Mucosa of rectum (tissue), 2 donors: ENCODE results near the gene TMEM106B.

ENCODE experiments used
- H3K27ac ChIP-seq, 2 donors: one replicate each; pipeline ENCODE4 v1.7.0; 2013; ENCODE audit warnings: inconsistent platforms in 2 of 2, low read depth in 2 of 2, low read length in 2 of 2
- H3K27me3 ChIP-seq, 2 donors: one replicate each; pipeline ENCODE4 v1.7.0; 2013; ENCODE audit warnings: low read length in 2 of 2; ENCODE audit not compliant: control insufficient read depth in 2 of 2, insufficient read depth in 2 of 2
- H3K36me3 ChIP-seq, 2 donors: one replicate each; pipeline ENCODE4 v1.7.0; 2013; ENCODE audit warnings: low read length in 2 of 2; ENCODE audit not compliant: control insufficient read depth in 2 of 2, insufficient read depth in 2 of 2
- H3K4me1 ChIP-seq, 2 donors: one replicate each; pipeline ENCODE4 v1.7.0; 2013; ENCODE audit warnings: low read length in 2 of 2, mild to moderate bottlenecking in 1 of 2; ENCODE audit not compliant: control insufficient read depth in 2 of 2, insufficient read depth in 2 of 2
- H3K4me3 ChIP-seq, 2 donors: one replicate each; pipeline ENCODE4 v1.7.0; 2013; ENCODE audit warnings: low read length in 2 of 2
- H3K9ac ChIP-seq, 2 donors: one replicate each; pipeline ENCODE4 v1.7.0; 2013; ENCODE audit warnings: low read length in 2 of 2, low read depth in 1 of 2, mild to moderate bottlenecking in 1 of 2
- H3K9me3 ChIP-seq, 2 donors: one replicate each; pipeline ENCODE4 v1.7.0; 2013; ENCODE audit warnings: low read length in 2 of 2; ENCODE audit not compliant: control insufficient read depth in 2 of 2
- donor health status: healthy.
- donor health status: Normal muscosa, but diverticular disease.

The TMEM106B gene

GRCh38 chr7:12226756-12227155 lies 15.7 kb downstream of the TMEM106B start:
- H3K4me3 ChIP-seq: no peak overlapping the region
- H3K27ac ChIP-seq: no peak overlapping the region
- H3K27me3 ChIP-seq: no peaks in the 10 kb centered on the region
- H3K9ac ChIP-seq: no peak overlapping the region
- peaks cover 8 to 9% of the 10 kb centered on the region in 2 donors for H3K36me3 ChIP-seq
- H3K4me1 ChIP-seq: no peaks in the 10 kb centered on the region
- no peaks in the 10 kb centered on the region for H3K9me3 ChIP-seq

GRCh38 chr7:12228024-12228423 lies 16.9 kb downstream of the TMEM106B start:
- Histone ChIP-seq H3K27ac (no peak overlapping the region), H3K27me3 (no peaks in the 10 kb centered on the region), H3K4me3 (no peak overlapping the region), H3K9me3 (no peaks in the 10 kb centered on the region), H3K9ac (no peak overlapping the region), H3K4me1 (no peaks in the 10 kb centered on the region), H3K36me3 (peaks cover 8 to 9% of the 10 kb centered on the region in 2 donors)

- peaks cover 0 to 2% of the 10 kb centered on the region in 2 donors for H3K4me1 ChIP-seq
- peaks cover 8 to 9% of the 10 kb centered on the region in 2 donors for H3K36me3 ChIP-seq
- no peak overlapping the region for H3K27ac ChIP-seq
- H3K4me3 ChIP-seq: no peak overlapping the region
- no peaks in the 10 kb centered on the region for H3K27me3 ChIP-seq
- no peaks in the 10 kb centered on the region for H3K9me3 ChIP-seq
- no peak overlapping the region for H3K9ac ChIP-seq
These were observed 18.0 kb downstream of the TMEM106B start for GRCh38 chr7:12229046-12229445.

- H3K4me3 ChIP-seq: no peak overlapping the region
- no peaks in the 10 kb centered on the region for H3K9me3 ChIP-seq
- H3K27me3 ChIP-seq: no peaks in the 10 kb centered on the region
- H3K36me3 ChIP-seq: peaks cover 2 to 9% of the 10 kb centered on the region in 2 donors
- no peak overlapping the region for H3K9ac ChIP-seq
- no peak overlapping the region for H3K27ac ChIP-seq
- peaks cover 0 to 9% of the 10 kb centered on the region in 2 donors for H3K4me1 ChIP-seq
These were observed 20.0 kb downstream of the TMEM106B start for GRCh38 chr7:12231097-12231496.

GRCh38 chr7:12233175-12233574 lies 22.1 kb downstream of the TMEM106B start:
- H3K36me3 ChIP-seq: peaks cover 6 to 12% of the 10 kb centered on the region in 2 donors
- no peaks in the 10 kb centered on the region for H3K27me3 ChIP-seq
- no peak overlapping the region for H3K27ac ChIP-seq
- H3K4me3 ChIP-seq: no peak overlapping the region
- H3K9me3 ChIP-seq: no peaks in the 10 kb centered on the region
- H3K9ac ChIP-seq: no peak overlapping the region
- peaks cover 0 to 9% of the 10 kb centered on the region in 2 donors for H3K4me1 ChIP-seq

- no peak overlapping the region for H3K27ac ChIP-seq
- H3K36me3 ChIP-seq: peaks cover 6 to 9% of the 10 kb centered on the region in 2 donors
- no peak overlapping the region for H3K4me3 ChIP-seq
- H3K9ac ChIP-seq: no peak overlapping the region
- peaks cover 0 to 9% of the 10 kb centered on the region in 2 donors for H3K4me1 ChIP-seq
- H3K9me3 ChIP-seq: no peaks in the 10 kb centered on the region
- no peaks in the 10 kb centered on the region for H3K27me3 ChIP-seq
These were observed 23.3 kb downstream of the TMEM106B start for GRCh38 chr7:12234334-12234865.

- Histone ChIP-seq H3K4me1 (peaks cover 0 to 9% of the 10 kb centered on the region in 2 donors), H3K9ac (no peak overlapping the region), H3K36me3 (peaks cover 4 to 6% of the 10 kb centered on the region in 2 donors), H3K27ac (no peak overlapping the region), H3K4me3 (no peak overlapping the region), H3K27me3 (no peaks in the 10 kb centered on the region), H3K9me3 (no peaks in the 10 kb centered on the region)
These were observed 24.9 kb downstream of the TMEM106B start for GRCh38 chr7:12235970-12236369.

GRCh38 chr7:12237007-12237406 lies 25.9 kb downstream of the TMEM106B start:
- Histone ChIP-seq H3K4me1 (peaks cover 0 to 9% of the 10 kb centered on the region in 2 donors), H3K36me3 (peaks cover 3 to 4% of the 10 kb centered on the region in 2 donors)

GRCh38 chr7:12239806-12240205 lies 28.7 kb downstream of the TMEM106B start:
- Histone ChIP-seq H3K27me3 (no peaks in the 10 kb centered on the region), H3K27ac (no peak overlapping the region), H3K4me1 (no peaks in the 10 kb centered on the region), H3K36me3 (peaks cover 3 to 4% of the 10 kb centered on the region in 2 donors), H3K9me3 (no peaks in the 10 kb centered on the region), H3K9ac (no peak overlapping the region), H3K4me3 (no peak overlapping the region)

More at GRCh38 chr7:12237007-12237406, 25.9 kb downstream of the TMEM106B start:
- H3K27me3 ChIP-seq: no peaks in the 10 kb centered on the region
- H3K27ac ChIP-seq: no peak overlapping the region
- H3K4me3 ChIP-seq: no peak overlapping the region
- no peaks in the 10 kb centered on the region for H3K9me3 ChIP-seq
- H3K9ac ChIP-seq: no peak overlapping the region

GRCh38 chr7:12244129-12244528 lies 33.0 kb downstream of the TMEM106B start:
- Histone ChIP-seq H3K9me3 (no peaks in the 10 kb centered on the region), H3K4me3 (no peak overlapping the region), H3K27me3 (no peaks in the 10 kb centered on the region), H3K4me1 (no peaks in the 10 kb centered on the region), H3K9ac (no peak overlapping the region), H3K27ac (no peak overlapping the region), H3K36me3 (no peaks in the 10 kb centered on the region)
